Transverse colon (tissue), 4 donors: Measurements from ENCODE around the gene ALG14. TPM values are rescaled to one million over a fixed set of nuclear protein-coding genes. Genes with fewer than 3 reads are reported as not detected.

Experiments used
- DNase-seq: peaks from one replicate; pipeline ENCODE4 v3.0.0-alpha.2; 2019
- H3K27ac ChIP-seq, 4 donors: fragments of 200-600 bp; sonication (generic); 2 replicates each; pipeline ENCODE4 v1.5.1; 2016 to 2018; ENCODE audit warnings: inconsistent platforms in 4 of 4
- H3K27me3 ChIP-seq: fragments of 200-600 bp; sonication (generic); 2 replicates; pipeline ENCODE4 v1.5.1; 2017; ENCODE audit warnings: inconsistent platforms
- H3K36me3 ChIP-seq, 4 donors: fragments of 200-600 bp; sonication (generic); 2 replicates each; pipeline ENCODE4 v1.5.1; 2017 to 2019; ENCODE audit warnings: inconsistent platforms in 4 of 4
- H3K4me1 ChIP-seq, 4 donors: fragments of 200-600 bp; sonication (generic); 2 replicates each; pipeline ENCODE4 v1.5.1; 2017 to 2020; ENCODE audit warnings: inconsistent platforms in 4 of 4
- H3K4me3 ChIP-seq, 4 donors: fragments of 200-600 bp; sonication (generic); 1 replicate in 1 of 4; 2 replicates in 3 of 4; pipeline versions ENCODE4 v1.5.1 to v1.6.1; 2017 to 2019; ENCODE audit warnings: inconsistent platforms in 4 of 4
- H3K9me3 ChIP-seq, 2 donors: fragments of 200-600 bp; sonication (generic); 2 replicates each; pipeline ENCODE4 v1.5.1; 2017 to 2019; ENCODE audit warnings: inconsistent platforms in 2 of 2
- EP300 ChIP-seq: sonication (generic); formaldehyde crosslinking; IDR thresholded peaks from one replicate; pipeline ENCODE4 v1.6.1; 2017; ENCODE audit warnings: antibody characterized with exemption, low read depth
- POLR2A ChIP-seq: fragments of 450-650 bp; IDR thresholded peaks from one replicate; pipeline ENCODE4 v1.6.1; 2016; ENCODE audit warnings: antibody characterized with exemption, mild to moderate bottlenecking, moderate library complexity
- POLR2AphosphoS5 ChIP-seq, 3 donors: sonication (generic); formaldehyde crosslinking; IDR thresholded peaks; one replicate each; pipeline ENCODE4 v1.6.1; 2016; ENCODE audit warnings: antibody characterized with exemption in 3 of 3
- WGBS, 2 donors: methylation state at CpG; one replicate each; pipeline ENCODE4 v1.1.5; 2018; ENCODE audit warnings: low coverage in 1 of 2; 5-methylcytosine and 5-hydroxymethylcytosine counted together
- in situ Hi-C, 4 donors: fragments of 200-750 bp; cut with MboI; loops; one replicate each; pipeline versions ENCODE4 v1.15.0 to v1.15.1; 2017; ENCODE audit warnings: low sequenced_read_pairs in 3 of 4, low pct_ligation_motif_present in 1 of 4, low pct_unique_long_range_greater_than_20kb in 1 of 4
- intact Hi-C: fragments of 100-400 bp; cut with DNase I; formaldehyde crosslinking; loops from one replicate; pipeline ENCODE4 v1.15.1; 2023; ENCODE audit warnings: low total_unique reads
- total RNA-seq, 4 donors: library from RNA; depleted of rRNA; stranded (reverse); fragments of >200 nt; gene quantifications; one replicate each; pipeline ENCODE4 v1.1.0, GENCODE V29; 2016
- TF ChIP-seq, protein P1 (sequence below), 5 experiments: fragments of 200-600 bp in 3 of 5; fragments of 450-650 bp in 2 of 5; sonication (generic) in 3 of 5; IDR thresholded peaks; 1 replicate in 2 of 5; 2 replicates in 3 of 5; pipeline ENCODE4 v1.5.1; 2016 to 2017; ENCODE audit warnings: antibody characterized with exemption in 5 of 5, inconsistent platforms in 3 of 5, mild to moderate bottlenecking in 2 of 5, moderate library complexity in 1 of 5

ALG14 gene
- total RNA-seq, 4 donors from 2014 or later, result 0.40 to 2.3 (median 2.2) TPM

DNA sequence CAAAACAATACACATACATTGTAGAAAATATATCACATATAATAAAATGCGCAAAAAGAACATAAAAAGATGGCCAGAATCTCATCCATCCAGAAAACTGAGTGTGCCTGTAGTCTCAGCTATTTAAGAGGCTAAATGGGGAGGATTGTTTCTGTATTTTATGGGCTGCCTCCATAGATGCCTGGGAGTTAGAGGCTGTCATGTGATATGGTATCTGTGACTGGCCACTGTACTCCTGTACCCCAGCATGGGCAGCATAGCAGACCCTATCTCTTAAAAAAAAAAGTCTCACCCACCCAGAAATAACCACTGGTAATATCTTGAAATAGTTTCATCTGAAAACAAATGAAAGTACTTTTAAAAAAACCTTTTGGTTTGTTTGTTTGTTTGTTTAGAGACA lies 40.9 kb upstream of the ALG14 start:
- H3K27ac ChIP-seq, result no peak overlapping the region
- TF ChIP-seq, protein P1, sequence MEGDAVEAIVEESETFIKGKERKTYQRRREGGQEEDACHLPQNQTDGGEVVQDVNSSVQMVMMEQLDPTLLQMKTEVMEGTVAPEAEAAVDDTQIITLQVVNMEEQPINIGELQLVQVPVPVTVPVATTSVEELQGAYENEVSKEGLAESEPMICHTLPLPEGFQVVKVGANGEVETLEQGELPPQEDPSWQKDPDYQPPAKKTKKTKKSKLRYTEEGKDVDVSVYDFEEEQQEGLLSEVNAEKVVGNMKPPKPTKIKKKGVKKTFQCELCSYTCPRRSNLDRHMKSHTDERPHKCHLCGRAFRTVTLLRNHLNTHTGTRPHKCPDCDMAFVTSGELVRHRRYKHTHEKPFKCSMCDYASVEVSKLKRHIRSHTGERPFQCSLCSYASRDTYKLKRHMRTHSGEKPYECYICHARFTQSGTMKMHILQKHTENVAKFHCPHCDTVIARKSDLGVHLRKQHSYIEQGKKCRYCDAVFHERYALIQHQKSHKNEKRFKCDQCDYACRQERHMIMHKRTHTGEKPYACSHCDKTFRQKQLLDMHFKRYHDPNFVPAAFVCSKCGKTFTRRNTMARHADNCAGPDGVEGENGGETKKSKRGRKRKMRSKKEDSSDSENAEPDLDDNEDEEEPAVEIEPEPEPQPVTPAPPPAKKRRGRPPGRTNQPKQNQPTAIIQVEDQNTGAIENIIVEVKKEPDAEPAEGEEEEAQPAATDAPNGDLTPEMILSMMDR (IDR thresholded peaks at IDR 0.05), result no peak
- TF ChIP-seq EP300 (no peak), POLR2AphosphoS5 (IDR thresholded peaks at IDR 0.05) (no peak), POLR2A (no peak)
- no peaks in the 10 kb centered on the region for H3K27me3 ChIP-seq
- H3K4me1 ChIP-seq, result peaks cover 0 to 14% (median 5%) of the 10 kb centered on the region in 4 donors
- intact Hi-C loops (loop anchor here (10.0 kb wide), 1 partner anchor 121 kb away; the partner anchor contains the start of gene RWDD3), in situ Hi-C loops (no loop called here)
- WGBS, 2 donors, result 94 to 100% methylated on average over 1 of the region's 1 CpG
- H3K4me3 ChIP-seq, result no peak overlapping the region
- H3K9me3 ChIP-seq, result no peaks in the 10 kb centered on the region
- no peaks in the 10 kb centered on the region for H3K36me3 ChIP-seq
- no peak for DNase-seq

GRCh38 chr1:95111014-95111413 lies 38.3 kb upstream of the ALG14 start:
- no peaks in the 10 kb centered on the region for H3K4me1 ChIP-seq
- WGBS, 2 donors, result 77 to 81% methylated on average over 1 of the region's 1 CpG
- TF ChIP-seq, protein P1 (IDR thresholded peaks at IDR 0.05), result no peak
- TF ChIP-seq EP300 (no peak), POLR2AphosphoS5 (IDR thresholded peaks at IDR 0.05) (no peak), POLR2A (no peak)
- in situ Hi-C loops, result no loop called here
- no peak overlapping the region for H3K4me3 ChIP-seq
- intact Hi-C loops, result loop anchor here (10.0 kb wide), 1 partner anchor 124 kb away; the partner anchor contains the start of gene RWDD3
- no peaks in the 10 kb centered on the region for H3K9me3 ChIP-seq
- H3K27me3 ChIP-seq, result no peaks in the 10 kb centered on the region
- DNase-seq, result no peak
- H3K27ac ChIP-seq, result no peak overlapping the region
- H3K36me3 ChIP-seq, result no peaks in the 10 kb centered on the region

DNA sequence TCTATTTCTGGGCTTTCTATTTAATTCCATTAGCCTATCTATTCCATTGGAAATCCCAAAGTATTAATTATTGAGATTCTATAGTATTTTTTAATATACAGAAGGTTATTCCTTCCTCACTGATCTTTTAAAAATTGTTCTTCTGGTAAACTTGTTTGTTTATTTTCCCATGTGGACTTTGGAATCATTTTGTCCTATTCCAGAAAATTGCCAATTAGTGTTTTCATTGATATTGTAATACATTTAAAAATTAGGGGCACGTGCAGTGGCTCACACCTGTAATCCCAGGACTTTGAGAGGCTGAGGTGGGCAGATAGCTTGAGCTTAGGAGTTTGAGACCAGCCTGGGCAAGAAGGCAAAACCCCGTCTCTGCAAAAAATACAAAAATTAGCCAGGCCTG lies 36.0 kb upstream of the ALG14 start:
- 82% methylated on average over 2 of the region's 2 CpGs; no CpG with 5 or more reads in 1 of the 2 donors for WGBS, 2 donors
- intact Hi-C loops, result no loop called here
- no peak for TF ChIP-seq POLR2A
- no peak for TF ChIP-seq EP300
- TF ChIP-seq, protein P1 (IDR thresholded peaks at IDR 0.05), result no peak

GRCh38 chr1:95098196-95098595 lies 25.4 kb upstream of the ALG14 start:
- 24 to 26% methylated on average over 4 of the region's 4 CpGs for WGBS, 2 donors
- intact Hi-C loops, result no loop called here
- no peaks in the 10 kb centered on the region for H3K27me3 ChIP-seq
- H3K9me3 ChIP-seq, result no peaks in the 10 kb centered on the region
- DNase-seq, result no peak
- no peak overlapping the region for H3K4me3 ChIP-seq
- no peaks in the 10 kb centered on the region for H3K36me3 ChIP-seq
- H3K4me1 ChIP-seq, result peaks cover 0 to 35% (median 9%) of the 10 kb centered on the region in 4 donors
- in situ Hi-C loops, result loop anchor here in 3 of 4 donors (25.0 kb wide), 1 partner anchor 139 kb away; the partner anchor contains the start of gene RWDD3 (in 3 of the 3)
- TF ChIP-seq, protein P1 (IDR thresholded peaks at IDR 0.05), result no peak
- TF ChIP-seq POLR2A (no peak), POLR2AphosphoS5 (IDR thresholded peaks at IDR 0.05) (peak in 1 of 3 donors; percentile 60)
- H3K27ac ChIP-seq, result peak overlapping the region; percentile 5 to 73 (median 70)

More for the DNA sequence above, 36.0 kb upstream of the ALG14 start:
- Histone ChIP-seq H3K27me3 (no peaks in the 10 kb centered on the region), H3K4me1 (no peaks in the 10 kb centered on the region), H3K9me3 (no peaks in the 10 kb centered on the region), H3K4me3 (no peak overlapping the region), H3K36me3 (no peaks in the 10 kb centered on the region), H3K27ac (no peak overlapping the region)
- no peak for DNase-seq
- in situ Hi-C loops, result no loop called here
